Measurements from ENCODE around the gene C1orf21.
"Not testable (repeated sequence)": the region's sequence is repeated elsewhere in the genome, so short reads cannot be mapped to it uniquely, and the experiment has no call there.

The C1orf21 gene

GRCh38 chr1:184606786-184607185 is 220.0 kb downstream of the C1orf21 start:
- intact Hi-C loops (cut with DNase I): no loop called here
- DNase-seq: no peak

GRCh38 chr1:184608581-184608980 is 221.8 kb downstream of the C1orf21 start:
- no peak for DNase-seq
- intact Hi-C loops (cut with DNase I): no loop called here

GRCh38 chr1:184608990-184609389 is 222.2 kb downstream of the C1orf21 start:
- no peak for DNase-seq
- intact Hi-C loops (cut with DNase I): no loop called here

- intact Hi-C loops (cut with DNase I): no loop called here
- no peak for DNase-seq
These were observed 224.2 kb downstream of the C1orf21 start for GRCh38 chr1:184610876-184611595.

GRCh38 chr1:184612229-184612628 is 225.4 kb downstream of the C1orf21 start:
- DNase-seq; intact Hi-C loops (cut with DNase I): not testable (repeated sequence)

- no peak for DNase-seq
- intact Hi-C loops (cut with DNase I): no loop called here
These were observed 227.8 kb downstream of the C1orf21 start for GRCh38 chr1:184614667-184615066.

GRCh38 chr1:184615301-184615700 is 228.5 kb downstream of the C1orf21 start:
- DNase-seq: no peak
- intact Hi-C loops (cut with DNase I): no loop called here

GRCh38 chr1:184616504-184616903 is 229.7 kb downstream of the C1orf21 start:
- intact Hi-C loops (cut with DNase I): no loop called here
- no peak for DNase-seq

- intact Hi-C loops (cut with DNase I): no loop called here
- no peak for DNase-seq
These were observed 230.7 kb downstream of the C1orf21 start for GRCh38 chr1:184617433-184618029.

- DNase-seq: no peak
- intact Hi-C loops (cut with DNase I): no loop called here
These were observed 232.0 kb downstream of the C1orf21 start for GRCh38 chr1:184618851-184619250.

GRCh38 chr1:184620469-184620868 is 233.6 kb downstream of the C1orf21 start:
- DNase-seq: no peak
- intact Hi-C loops (cut with DNase I): no loop called here

- DNase-seq: no peak
- intact Hi-C loops (cut with DNase I): no loop called here
These were observed 234.4 kb downstream of the C1orf21 start for GRCh38 chr1:184621260-184621659.

- DNase-seq: no peak
- intact Hi-C loops (cut with DNase I): no loop called here
These were observed 235.5 kb downstream of the C1orf21 start for GRCh38 chr1:184622136-184622823.

GRCh38 chr1:184623404-184623803 is 236.6 kb downstream of the C1orf21 start:
- intact Hi-C loops (cut with DNase I): no loop called here
- DNase-seq: no peak

- intact Hi-C loops (cut with DNase I): no loop called here
- no peak for DNase-seq
These were observed 237.2 kb downstream of the C1orf21 start for GRCh38 chr1:184624051-184624450.

- no peak for DNase-seq
- intact Hi-C loops (cut with DNase I): no loop called here
These were observed 237.8 kb downstream of the C1orf21 start for GRCh38 chr1:184624626-184625025.

GRCh38 chr1:184625271-184625670 is 238.4 kb downstream of the C1orf21 start:
- DNase-seq: no peak
- intact Hi-C loops (cut with DNase I): no loop called here

GRCh38 chr1:184626076-184627006 is 239.5 kb downstream of the C1orf21 start:
- DNase-seq: no peak

GRCh38 chr1:184627007-184627341 is 240.1 kb downstream of the C1orf21 start:
- intact Hi-C loops (cut with DNase I): no loop called here

More at GRCh38 chr1:184626076-184627006, 239.5 kb downstream of the C1orf21 start:
- intact Hi-C loops (cut with DNase I): no loop called here

GRCh38 chr1:184629266-184629665 is 242.4 kb downstream of the C1orf21 start:
- intact Hi-C loops (cut with DNase I): no loop called here
- no peak for DNase-seq

More at GRCh38 chr1:184627007-184627341, 240.1 kb downstream of the C1orf21 start:
- DNase-seq: no peak

Data from head of caudate nucleus (tissue), 42 donors.